ENCODE data around the gene FAF2.

The FAF2 gene

DNA sequence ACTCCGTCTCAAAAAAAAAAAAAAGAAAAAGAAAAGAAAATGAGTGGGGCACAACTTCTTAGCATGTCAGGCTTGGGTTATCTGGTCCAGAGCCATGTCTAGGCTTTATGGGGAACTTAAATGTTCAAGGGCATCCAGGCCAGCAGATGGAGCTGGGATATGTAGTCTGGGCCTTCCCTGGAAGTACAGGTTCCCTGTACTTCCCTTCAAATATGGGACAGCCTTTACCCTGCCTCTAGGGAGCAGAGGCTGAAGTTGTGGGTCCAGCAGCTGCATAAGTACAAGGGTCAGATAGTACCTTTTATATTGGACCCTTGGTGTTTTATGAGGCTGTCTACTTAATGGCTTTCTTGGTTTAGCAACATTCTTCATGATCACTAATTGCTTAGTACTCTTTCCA, 42.1 kb downstream of the FAF2 start:
- TF ChIP-seq, protein P1, sequence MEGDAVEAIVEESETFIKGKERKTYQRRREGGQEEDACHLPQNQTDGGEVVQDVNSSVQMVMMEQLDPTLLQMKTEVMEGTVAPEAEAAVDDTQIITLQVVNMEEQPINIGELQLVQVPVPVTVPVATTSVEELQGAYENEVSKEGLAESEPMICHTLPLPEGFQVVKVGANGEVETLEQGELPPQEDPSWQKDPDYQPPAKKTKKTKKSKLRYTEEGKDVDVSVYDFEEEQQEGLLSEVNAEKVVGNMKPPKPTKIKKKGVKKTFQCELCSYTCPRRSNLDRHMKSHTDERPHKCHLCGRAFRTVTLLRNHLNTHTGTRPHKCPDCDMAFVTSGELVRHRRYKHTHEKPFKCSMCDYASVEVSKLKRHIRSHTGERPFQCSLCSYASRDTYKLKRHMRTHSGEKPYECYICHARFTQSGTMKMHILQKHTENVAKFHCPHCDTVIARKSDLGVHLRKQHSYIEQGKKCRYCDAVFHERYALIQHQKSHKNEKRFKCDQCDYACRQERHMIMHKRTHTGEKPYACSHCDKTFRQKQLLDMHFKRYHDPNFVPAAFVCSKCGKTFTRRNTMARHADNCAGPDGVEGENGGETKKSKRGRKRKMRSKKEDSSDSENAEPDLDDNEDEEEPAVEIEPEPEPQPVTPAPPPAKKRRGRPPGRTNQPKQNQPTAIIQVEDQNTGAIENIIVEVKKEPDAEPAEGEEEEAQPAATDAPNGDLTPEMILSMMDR (IDR thresholded peaks at IDR 0.05), result no peak

DNA sequence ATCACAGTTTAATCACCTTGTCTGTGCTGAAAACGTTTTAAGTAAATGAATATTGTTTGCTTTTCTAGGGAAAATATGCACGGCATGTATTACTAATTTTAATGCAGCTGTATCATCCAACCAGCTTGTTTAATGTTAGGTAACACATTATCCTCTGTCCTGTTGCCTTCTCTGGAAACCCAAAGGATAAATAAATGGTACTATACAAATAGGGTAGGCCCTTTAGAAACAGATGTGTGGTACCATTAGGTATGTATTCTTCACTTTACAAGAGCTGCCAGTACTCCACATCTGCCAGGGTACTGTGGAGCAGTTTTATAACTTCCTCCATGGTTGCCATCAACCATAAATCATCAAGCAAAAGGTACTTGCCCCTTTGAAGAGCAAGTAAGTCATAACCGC, 42.9 kb downstream of the FAF2 start:
- TF ChIP-seq, protein P1 (IDR thresholded peaks at IDR 0.05), result no peak

DNA sequence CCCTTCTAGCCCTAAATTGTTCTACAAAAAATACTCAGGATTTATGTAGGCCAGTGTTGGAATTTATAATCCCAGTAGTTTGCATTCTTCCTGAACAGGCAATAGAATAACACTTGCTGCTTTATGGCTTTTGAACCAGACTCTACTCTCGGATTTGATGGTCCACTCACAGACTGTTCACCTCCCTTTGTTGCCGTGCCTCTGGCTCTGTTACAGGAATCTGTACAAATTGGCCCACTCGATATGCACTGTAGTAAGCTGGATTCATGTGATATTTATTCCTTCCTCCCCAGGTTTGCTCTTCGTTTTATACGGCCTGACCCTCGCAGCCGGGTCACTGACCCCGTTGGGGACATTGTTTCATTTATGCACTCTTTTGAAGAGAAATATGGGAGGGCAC, 43.7 kb downstream of the FAF2 start:
- TF ChIP-seq, protein P1 (IDR thresholded peaks at IDR 0.05), result no peak

DNA sequence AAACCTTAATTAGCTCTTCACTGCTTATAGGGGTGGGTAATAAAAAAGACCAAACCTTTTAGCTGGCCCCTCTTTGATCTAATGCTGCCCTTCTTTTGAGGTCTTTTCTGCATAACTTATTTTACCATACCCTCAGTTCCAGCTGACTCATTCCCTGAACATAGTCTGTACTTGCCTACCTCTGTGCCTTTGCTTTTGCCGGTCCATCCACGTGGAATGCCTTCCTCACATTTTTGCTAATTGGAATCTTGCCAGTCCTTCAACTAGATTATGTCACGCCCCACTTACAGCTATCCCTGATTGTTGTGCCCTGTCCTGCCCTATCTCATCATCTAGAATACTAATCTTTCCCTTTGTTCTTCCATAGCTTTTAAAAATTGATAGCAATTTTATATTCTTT, 44.2 kb downstream of the FAF2 start:
- TF ChIP-seq, protein P1 (IDR thresholded peaks at IDR 0.05), result no peak

DNA sequence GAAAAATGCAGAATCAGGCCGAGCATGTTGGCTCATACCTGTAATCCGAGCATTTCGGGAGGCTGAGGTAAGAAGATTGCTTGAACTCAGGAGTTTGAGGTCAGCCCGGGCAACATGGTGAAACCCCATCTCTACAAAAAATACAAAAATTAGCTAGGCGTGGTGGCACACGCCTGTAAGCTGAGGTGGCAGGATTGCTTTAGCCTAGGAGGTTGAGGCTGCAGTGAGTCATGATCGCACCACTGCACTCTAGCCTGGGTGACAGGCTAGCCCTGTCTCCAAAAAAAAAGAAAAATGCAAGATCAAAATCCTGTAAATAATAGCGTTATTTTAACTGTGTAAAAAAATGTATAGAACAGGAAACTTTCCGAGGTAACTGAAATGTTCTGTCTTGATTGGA, 49.7 kb downstream of the FAF2 start:
- TF ChIP-seq, protein P1 (IDR thresholded peaks at IDR 0.05), result no peak

DNA sequence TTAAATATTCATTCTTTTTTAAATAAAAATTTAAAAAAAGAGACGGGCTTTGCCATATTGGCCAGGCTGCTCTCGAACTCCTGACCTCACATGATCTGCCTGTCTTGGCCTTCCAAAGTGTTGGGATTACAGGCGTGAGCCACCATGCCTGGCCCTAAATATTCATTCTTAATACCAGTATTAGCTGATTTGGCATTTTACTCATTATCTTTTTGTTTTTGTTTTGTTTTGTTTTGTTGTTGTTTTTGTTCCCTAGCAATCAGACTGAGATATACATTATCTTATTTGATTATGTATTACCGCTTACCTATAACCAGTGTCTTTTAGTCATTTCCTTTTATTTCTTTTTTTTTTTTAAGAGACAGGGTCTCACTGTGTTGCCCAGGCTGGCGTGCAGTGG, 51.1 kb downstream of the FAF2 start:
- TF ChIP-seq, protein P1 (IDR thresholded peaks at IDR 0.05), result no peak

DNA sequence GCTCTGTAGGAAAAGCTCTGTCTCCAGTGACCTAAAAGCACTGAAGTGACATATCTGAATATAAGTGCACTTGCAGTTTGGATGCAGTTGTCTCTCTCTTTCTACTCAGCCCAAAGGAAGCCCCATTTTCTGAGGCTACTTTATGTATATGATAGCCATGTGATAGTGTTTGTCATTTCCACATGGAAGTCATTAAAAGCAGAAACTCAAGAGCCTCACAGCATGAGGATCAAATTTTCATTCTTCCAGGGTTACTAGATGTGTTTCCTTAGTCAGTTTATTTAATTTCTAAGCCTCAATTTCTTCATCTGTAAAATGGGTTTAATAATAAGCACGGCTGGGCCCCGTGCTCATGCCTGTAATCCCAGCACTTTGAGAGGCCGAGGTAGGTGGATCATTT, 52.3 kb downstream of the FAF2 start:
- TF ChIP-seq, protein P1 (IDR thresholded peaks at IDR 0.05), result no peak

DNA sequence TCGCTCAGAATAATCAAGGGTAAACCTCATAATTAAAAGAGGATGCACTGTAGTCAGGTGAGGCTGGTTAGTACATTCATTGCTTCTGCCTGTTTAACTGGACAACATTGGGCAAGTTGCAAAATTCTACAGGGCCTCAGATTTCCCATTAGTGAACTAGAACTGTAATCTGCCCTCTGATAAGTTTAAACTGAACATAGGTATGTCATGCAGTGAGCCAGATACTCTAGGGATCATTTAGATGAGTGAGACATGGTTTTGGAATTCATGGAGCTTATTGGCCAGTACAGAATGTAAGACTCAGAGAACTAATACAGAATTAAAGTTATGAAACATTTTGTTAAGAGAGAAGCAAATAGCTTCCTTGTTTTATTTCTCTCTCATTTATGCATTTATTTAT, 53.1 kb downstream of the FAF2 start:
- TF ChIP-seq, protein P1 (IDR thresholded peaks at IDR 0.05), result no peak

Measured in LNCAP (cell line).